Uterus (tissue), 2 donors: Measurements from ENCODE around the gene COL5A2.

Experiments
- CTCF ChIP-seq, 4 experiments: fragments of 200-600 bp in 2 of 4; fragments of 450-650 bp in 2 of 4; sonication (generic) in 2 of 4; IDR thresholded peaks; one replicate each; pipeline ENCODE4 v1.5.1; 2016 to 2019; ENCODE audit warnings: antibody characterized with exemption in 4 of 4, mild to moderate bottlenecking in 2 of 4, moderate library complexity in 1 of 4
- POLR2A ChIP-seq, 2 donors: fragments of 450-650 bp; IDR thresholded peaks; one replicate each; pipeline ENCODE4 v1.6.1; 2016; ENCODE audit warnings: antibody characterized with exemption in 2 of 2, mild to moderate bottlenecking in 1 of 2, moderate library complexity in 1 of 2

- no peak for TF ChIP-seq CTCF (IDR thresholded peaks at IDR 0.05)
- no peak for TF ChIP-seq POLR2A (IDR thresholded peaks at IDR 0.05)
These were observed 38.0 kb upstream of the COL5A2 start for GRCh38 chr2:189217541-189217940.
